ENCODE measurements around the gene ABI3BP.

The ABI3BP gene

DNA sequence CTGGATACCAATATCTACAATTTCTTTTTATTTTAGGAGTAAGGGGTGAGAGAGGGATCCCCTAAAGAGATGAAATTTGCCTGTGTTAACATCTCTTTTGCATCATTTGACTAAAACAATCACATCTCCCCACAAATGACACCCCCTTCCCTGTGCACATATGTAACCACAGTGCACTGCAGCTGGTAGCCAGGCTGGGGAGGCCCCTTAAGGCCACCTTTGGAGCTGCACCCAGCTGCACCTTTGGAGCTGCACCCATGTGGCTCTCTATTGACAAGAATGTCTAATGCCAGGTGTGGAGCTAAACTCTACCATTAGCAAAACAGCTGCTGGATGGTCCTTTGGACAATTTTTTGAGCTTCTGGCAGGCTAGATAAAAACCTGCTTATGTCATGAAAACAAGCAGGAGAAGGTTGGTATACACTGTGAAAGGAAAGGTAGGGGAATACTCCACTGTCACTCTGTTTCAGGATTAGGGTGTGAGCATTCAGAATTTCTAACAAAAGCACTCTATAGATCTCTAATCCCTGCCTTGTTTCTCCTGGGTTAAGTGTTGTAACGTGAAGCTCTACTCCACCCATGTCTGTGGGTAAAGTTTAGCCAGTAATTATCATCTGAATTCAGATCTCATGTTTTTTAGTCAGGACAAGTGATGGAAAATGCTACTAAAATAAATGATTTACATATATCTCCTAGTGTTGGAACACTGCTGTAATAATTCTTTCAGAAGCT is 231.8 kb downstream of the ABI3BP start:
- DNase-seq: no peak

- DNase-seq: no peak
Measured at GRCh38 chr3:100760377-100760776, 232.8 kb downstream of the ABI3BP start.

DNA sequence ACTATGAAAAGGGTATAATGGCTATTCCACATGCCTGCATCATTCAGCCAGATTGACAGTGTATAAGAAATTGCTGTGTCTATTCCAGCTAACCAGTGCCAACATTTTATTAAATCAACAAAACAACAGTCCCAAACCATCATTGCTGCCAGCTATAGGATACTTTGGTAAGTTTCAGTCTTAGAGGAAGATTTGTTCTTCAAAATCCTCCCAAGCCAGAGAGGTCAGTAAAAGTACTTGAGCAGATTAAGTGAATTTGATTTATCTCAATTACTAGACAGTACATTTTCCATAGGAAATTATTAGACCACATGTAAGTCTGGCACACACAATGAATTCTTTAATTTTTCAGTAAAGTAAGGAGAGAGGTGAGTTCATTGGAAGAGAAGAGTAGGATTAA is 233.3 kb downstream of the ABI3BP start:
- no peak for DNase-seq

- no peak for DNase-seq
Measured at GRCh38 chr3:100759159-100759558, 234.1 kb downstream of the ABI3BP start.

DNA sequence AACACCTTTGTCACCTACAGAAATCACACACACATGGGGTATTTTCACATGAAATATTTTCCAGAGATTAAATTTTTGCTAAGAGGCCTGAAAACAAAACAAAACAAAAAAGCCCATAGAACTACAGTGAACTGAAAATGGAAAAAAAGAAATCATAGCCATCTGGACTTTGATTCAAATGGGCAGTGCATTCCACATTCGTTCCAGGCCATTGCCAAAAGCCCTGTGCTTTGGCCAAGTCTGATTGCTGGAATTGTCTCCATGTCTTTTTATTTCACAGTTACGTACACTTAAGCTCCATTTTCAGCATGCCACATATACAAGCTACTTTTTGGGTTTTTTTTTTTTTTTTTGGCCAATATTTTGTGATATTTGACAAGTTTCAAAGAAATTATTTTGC is 236.8 kb downstream of the ABI3BP start:
- DNase-seq: no peak

DNA sequence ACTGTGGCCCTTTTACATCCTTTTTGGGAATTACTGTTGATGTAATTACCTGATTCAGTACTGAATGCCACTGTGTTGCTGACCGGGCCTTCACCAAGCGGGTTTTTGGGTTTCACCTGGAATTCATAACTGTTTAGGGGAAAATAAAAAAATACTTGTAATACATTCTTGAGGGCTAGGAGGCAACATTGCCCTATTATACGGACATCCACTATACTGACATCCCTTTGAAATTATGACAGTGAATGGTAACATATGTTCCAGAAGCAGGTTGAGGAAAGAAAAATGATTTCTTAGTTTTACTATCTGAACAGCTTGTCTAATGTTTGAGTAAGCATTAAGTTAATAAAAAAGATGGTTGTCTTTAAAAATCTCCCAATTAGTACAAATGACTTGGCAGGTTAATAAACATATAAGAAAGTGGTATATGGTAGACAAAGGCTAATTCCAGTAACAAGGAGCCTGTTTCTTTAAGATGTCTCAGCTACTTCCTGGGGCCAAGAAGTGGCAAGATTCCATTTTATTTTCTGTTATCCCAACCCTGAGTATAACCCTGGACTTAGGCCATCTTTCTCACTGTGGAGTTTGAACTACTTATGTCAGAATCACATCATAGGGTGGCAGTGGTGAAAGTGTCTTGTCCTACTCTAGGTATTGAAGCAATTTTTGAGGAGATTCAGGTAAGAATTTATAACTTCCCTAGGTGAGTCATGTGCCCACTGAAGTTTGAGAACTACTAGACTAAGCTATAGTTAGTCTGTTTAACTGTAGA is 238.5 kb downstream of the ABI3BP start:
- DNase-seq: no peak

- no peak for DNase-seq
Measured at GRCh38 chr3:100753846-100754245, 239.4 kb downstream of the ABI3BP start.

DNA sequence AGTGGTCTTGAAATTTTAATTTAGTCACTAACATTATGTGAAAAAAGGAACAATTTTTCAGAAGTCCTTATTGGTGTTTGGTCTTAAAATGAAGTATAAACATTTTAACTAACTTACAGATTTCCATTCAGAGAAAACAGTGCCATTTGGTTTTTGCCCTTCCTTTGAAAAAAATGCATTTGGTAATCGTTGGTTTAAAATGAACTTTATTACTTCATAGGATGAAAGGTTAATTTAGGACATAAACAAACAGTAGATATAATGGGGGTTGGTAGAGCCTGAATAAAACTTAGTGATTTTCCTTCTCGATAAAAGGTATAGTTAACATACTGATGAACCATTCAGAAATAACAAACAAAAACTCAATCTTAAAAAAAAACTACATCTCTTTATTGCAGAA is 244.3 kb downstream of the ABI3BP start:
- DNase-seq: no peak

DNA sequence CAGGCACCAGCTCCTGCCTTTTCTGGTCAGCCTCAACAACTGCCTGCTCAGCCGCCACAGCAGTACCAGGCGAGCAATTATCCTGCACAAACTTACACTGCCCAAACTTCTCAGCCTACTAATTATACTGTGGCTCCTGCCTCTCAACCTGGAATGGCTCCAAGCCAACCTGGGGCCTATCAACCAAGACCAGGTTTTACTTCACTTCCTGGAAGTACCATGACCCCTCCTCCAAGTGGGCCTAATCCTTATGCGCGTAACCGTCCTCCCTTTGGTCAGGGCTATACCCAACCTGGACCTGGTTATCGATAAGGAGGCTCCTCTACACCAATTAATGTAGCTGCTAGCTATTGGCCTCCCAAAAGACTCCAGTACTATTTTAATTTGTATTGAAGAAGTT is 245.0 kb downstream of the ABI3BP start:
- DNase-seq: no peak

DNA sequence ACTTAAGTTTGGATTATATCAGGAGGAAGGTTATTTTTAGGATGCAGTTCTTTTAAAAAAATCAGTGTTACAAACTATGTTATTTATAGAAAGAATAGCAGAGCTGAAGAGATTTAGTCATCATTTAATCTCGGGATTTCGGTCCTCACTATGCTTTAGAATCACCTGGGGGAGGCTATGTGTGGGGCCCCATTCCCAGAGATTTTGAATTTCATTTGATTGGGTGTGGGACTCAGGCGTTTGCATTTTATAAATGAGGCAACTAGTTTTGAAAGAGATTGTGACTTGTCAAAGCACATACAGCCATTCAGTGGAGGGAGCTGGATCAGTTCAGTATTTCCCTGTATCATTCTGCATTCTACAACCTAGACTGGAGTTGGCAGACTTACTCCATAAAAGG is 247.1 kb downstream of the ABI3BP start:
- DNase-seq: no peak

- DNase-seq: no peak
Measured at GRCh38 chr3:100745617-100746016, 247.6 kb downstream of the ABI3BP start.

- no peak for DNase-seq
Measured at GRCh38 chr3:100744671-100745070, 248.6 kb downstream of the ABI3BP start.

GRCh38 chr3:100743535-100743934 is 249.7 kb downstream of the ABI3BP start:
- no peak for DNase-seq

GRCh38 chr3:100740207-100740606 is 253.0 kb downstream of the ABI3BP start:
- no peak for DNase-seq

GRCh38 chr3:100737334-100737733 is 255.9 kb downstream of the ABI3BP start:
- peak; percentile 1 for DNase-seq

DNA sequence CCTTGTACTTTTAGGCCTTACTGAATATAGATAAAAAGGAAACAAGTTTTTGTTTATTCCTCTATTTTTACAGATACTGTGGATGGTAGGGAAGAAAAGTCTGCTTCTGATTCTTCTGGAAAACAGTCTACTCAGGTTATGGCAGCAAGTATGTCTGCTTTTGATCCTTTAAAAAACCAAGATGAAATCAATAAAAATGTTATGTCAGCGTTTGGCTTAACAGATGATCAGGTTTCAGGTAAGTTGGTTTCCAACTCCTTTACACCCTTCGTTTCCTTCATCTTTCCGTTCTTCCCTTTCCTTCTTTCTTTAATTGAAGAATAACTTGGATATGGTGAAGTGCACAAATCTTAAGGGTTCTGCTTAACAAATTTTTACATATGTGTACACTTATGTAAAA is 260.8 kb downstream of the ABI3BP start:
- no peak for DNase-seq

- DNase-seq: no peak
Measured at GRCh38 chr3:100730524-100730923, 262.7 kb downstream of the ABI3BP start.

DNA sequence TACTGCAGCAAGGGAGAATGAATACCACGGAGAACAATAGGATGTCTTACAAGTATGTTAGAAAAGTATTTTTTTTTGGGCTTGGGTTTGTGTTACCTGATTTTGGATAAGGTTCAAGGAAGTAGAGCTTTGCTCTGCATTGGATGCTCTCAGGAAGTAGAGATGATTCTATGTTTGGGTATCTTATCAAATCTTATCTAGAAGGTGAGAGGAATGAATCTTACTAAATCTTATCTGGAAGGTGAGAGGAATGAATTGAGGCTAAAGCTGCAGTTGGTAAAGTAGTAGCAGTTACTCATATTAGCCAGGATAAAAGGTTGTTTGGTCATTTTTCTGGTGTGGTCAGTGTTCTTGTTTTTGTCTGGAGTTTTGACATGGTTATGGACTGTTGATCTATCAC is 266.5 kb downstream of the ABI3BP start:
- DNase-seq: no peak

- no peak for DNase-seq
Measured at GRCh38 chr3:100725935-100726513, 267.2 kb downstream of the ABI3BP start.

DNA sequence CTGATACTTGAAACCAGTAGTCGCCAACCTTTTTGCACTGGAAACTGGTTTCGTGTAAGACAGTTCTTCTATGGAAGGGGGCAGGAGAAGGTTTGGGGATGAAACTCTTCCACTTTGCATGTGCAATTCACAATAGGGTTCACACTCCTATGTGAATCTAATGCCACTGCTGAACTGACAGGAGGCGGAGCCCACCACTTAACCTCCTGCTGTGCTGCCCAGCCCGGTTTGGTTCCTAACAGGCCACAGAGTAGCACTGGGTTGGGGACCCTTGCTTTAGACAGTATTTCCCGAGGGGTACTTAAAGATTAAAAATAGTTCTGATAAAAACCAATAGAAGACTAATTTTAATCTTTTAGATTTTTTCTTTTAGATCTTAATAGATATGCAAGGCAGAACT is 272.8 kb downstream of the ABI3BP start:
- DNase-seq: no peak

DNA sequence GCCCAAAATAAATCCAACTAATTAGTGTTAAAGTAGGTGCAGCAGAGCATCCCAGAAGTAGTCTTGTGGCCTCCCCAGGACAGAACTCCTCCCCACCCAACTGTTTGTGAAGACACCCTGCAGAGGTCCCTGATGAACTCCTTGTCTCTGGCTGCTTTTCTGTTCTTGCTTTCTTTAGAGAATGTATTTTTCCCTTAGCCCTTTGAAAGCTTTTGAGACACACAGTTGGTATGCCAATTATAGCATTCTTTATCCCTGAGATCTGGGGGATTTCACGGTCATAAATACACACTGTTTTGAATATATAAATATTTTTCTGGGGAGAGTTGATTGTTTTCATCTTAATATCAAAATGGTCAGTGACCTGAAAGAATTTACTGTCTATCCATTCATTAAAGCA is 274.1 kb downstream of the ABI3BP start:
- no peak for DNase-seq

- DNase-seq: no peak
Measured at GRCh38 chr3:100717637-100718487, 275.4 kb downstream of the ABI3BP start.

- no peak for DNase-seq
Measured at GRCh38 chr3:100717063-100717462, 276.2 kb downstream of the ABI3BP start.
